Stimulated activated naive CD4-positive, alpha-beta T cell (primary cell): ENCODE measurements around the gene OR10S1.
"Not testable (repeated sequence)": the region's sequence is repeated elsewhere in the genome, so short reads cannot be mapped to it uniquely, and the experiment has no call there.

Source experiments
- DNase-seq, 6 experiments: peaks; one replicate each; lab custom pipeline; 2025; lab: John Stamatoyannopoulos, UW

Gene OR10S1, protein sequence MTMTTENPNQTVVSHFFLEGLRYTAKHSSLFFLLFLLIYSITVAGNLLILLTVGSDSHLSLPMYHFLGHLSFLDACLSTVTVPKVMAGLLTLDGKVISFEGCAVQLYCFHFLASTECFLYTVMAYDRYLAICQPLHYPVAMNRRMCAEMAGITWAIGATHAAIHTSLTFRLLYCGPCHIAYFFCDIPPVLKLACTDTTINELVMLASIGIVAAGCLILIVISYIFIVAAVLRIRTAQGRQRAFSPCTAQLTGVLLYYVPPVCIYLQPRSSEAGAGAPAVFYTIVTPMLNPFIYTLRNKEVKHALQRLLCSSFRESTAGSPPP

DNA sequence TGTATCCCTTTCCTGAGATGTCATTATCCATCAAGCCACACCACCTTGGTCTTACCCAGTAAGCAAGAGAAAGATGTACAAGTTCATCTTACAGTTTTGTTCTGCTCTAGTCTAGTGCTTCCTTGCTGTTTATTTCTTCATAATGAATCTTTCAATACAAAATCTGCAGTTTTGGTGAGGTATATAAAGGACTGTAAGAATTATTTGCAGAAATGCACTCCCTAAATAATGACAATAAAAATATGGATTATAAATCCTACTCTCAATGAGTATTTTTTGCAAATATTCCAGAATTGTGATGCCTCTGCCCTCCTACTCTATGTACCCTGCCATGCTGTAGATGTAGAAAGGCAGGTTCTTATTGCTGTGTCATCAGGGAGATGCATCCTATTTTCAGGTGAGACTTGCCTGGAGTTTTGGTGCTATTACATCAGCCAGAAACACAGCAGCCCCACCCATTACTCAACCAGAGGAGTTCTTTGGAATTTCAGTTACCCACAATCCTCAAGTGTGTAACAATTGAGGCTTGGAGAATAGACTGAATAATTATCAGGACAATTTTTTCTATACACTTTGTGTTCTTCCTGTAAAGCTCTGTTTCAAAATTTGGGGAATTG, at the start of gene OR10S1:
TSS of gene OR10S1 (minus strand) at position 51 of the 617 bp plus-strand sequence. CDS start 117 bp downstream, outside the sequence.
- no peak for DNase-seq

DNA sequence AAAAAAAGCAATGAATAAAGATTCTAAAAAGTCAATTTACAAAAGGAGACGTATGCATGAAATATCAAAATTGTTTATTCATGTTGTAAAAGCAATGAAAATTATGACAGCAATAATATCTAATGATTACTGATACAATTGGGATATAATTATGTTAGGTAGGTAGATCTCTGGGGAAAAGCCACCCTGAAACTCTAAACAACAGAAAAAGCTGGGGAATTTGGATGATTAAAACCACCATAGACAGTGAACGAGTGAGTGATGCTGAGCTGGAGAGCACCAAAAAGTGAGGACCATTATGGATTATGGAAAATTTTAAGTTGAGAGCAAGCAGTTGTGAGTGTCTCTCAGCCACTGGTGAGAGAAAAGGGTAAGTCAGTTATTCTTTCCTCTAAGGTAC, 48.9 kb upstream of the OR10S1 start, which contains the start of gene OR10G8:
TSS of gene OR10G8 (plus strand) at position 301 of the 400 bp plus-strand sequence. CDS start 2,825 bp downstream, outside the sequence.
- no peak for DNase-seq

DNA sequence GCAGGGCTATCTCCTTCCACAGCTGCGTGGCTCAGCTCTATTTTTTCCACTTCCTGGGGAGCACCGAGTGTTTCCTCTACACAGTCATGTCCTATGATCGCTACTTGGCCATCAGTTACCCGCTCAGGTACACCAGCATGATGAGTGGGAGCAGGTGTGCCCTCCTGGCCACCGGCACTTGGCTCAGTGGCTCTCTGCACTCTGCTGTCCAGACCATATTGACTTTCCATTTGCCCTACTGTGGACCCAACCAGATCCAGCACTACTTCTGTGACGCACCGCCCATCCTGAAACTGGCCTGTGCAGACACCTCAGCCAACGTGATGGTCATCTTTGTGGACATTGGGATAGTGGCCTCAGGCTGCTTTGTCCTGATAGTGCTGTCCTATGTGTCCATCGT, 38.3 kb upstream of the OR10S1 start:
- not testable (repeated sequence) for DNase-seq

DNA sequence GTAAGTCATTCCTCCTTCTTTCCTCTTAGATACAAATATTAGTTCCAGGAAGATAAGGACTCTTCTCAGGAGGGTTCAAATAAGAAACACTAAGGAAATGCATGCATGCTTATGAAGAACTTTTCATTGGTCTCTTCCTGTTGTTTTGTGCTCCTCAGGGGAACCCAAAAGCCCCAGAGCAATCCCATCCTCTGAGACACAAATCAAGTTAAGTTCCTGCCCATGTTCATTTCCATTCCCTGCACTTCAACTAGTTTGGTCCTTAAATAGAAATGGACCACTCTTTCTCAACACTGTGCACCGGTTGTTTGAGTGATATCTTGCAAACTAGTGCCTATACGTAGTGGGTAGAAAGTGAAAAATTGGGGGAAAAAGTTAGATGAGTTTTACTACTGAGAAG, 35.1 kb upstream of the OR10S1 start, which contains the start of gene OR10G4:
TSS of gene OR10G4 (plus strand) at position 301 of the 400 bp plus-strand sequence. CDS start 2,578 bp downstream, outside the sequence.
- no peak for DNase-seq

DNA sequence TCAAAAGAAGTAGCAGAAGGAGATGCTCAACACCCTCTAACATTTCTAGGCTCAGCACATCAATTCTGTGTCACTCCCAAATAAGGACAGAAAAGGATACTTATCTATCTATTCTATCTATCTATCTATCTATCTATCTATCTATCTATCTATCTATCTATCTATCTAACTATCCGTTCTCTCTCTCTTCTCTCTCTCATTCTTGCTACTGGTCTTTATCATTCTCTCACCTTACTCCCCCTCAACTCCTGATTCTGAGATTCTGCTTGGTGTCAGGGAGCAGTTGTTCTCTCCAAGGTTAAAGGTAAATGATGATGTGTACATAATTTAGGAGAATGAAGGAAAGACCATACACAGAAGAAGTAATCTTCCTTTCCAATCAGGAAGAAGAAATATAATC, 17.5 kb upstream of the OR10S1 start, which contains the start of gene OR10G6:
TSS of gene OR10G6 (minus strand) at position 43 of the 400 bp plus-strand sequence. CDS start at position 43, 0 bp downstream.
- no peak for DNase-seq

DNA sequence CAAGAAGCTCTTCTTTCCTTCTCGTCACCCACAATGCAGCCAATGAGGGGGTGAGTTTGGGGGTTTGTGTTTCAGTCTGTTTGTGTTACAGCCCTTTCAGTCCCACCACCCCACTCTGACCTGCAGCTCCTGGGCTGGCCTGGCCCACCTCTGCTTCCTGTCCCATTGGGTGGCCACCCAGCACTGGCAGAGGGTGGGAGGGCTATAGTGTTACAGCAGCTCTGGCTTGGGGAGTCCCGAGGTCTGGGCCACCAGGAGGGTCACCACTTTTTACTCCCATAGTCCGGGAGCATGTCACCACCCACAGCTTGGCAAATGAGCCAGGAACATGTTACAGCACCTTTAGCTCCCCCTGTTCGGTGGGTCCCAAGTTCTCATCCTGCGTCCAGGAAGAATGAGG, 1.7 kb upstream of the OR10S1 start:
- DNase-seq = no peak

DNA sequence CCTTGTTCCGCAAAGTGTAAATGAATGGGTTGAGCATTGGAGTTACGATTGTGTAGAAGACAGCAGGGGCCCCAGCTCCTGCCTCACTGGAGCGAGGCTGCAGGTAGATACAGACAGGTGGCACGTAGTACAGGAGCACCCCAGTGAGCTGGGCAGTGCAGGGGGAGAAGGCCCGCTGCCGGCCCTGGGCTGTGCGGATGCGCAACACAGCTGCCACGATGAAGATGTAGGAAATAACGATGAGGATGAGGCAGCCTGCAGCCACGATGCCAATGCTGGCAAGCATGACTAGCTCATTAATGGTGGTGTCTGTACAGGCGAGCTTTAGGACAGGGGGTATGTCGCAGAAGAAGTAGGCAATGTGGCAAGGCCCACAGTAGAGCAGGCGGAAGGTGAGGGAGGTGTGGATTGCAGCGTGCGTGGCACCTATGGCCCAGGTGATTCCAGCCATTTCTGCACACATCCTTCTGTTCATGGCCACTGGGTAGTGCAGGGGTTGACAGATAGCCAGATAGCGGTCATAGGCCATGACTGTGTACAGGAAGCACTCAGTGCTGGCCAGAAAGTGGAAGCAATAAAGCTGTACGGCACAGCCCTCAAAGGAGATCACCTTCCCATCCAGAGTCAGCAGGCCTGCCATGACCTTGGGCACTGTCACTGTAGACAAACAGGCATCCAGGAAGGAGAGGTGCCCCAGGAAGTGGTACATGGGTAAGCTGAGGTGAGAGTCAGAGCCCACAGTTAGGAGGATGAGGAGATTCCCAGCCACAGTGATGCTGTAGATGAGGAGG, 616 bp downstream of the OR10S1 start:
- DNase-seq = no peak

DNA sequence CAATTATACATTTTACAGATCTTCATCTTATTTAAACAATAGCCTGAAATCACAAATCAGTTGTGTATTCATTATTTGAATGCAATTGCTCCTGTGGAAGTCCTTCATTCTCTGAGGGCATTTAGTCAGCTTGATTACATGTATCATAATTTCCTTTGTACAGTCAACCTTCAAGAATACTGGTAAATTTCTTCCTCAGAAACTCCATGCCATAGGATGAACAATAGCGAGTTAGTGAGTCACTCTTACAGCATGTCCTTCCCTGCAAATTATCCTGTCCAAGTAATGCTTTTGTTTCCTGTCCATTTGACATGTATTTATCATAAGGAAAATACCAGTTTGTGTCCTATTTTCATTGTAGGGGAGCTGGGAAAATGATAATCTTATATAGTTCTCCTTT, 3.8 kb downstream of the OR10S1 start:
- DNase-seq = no peak

DNA sequence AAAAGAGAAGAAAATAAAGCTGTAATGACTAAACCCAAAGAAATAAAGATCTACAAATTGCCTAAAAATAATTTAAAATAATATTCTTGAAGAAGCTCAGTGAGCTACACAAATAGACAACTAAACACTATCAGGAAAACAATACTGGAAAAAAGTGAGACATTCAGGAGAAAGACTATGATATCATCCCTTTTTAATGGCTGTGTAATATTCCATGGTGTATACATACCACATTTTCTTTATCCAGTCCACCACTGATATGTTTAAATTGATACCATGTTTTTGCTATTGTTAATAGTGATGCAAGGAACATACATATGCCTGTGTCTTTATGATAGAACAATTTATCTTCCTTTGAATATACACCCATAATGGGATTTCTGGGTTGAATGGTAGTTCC, 20.8 kb downstream of the OR10S1 start:
- DNase-seq = no peak

DNA sequence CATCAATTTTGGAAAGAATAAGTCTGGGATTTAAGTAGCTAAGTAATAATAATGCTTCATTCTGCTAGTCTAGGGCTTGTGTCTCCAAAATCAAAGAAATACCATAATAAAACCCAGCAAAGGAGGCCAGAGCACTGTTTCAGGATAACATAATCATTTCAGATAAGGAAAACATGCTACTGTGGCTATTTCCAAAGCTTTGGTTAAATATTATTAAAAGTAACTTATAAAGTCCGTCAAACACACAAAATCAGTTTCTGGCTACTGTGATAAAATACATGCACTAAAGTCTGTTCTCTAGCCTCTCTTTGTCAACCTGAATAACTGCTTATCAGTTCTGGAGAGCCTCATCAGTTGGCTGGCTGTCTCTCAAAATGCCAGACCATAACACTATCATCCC, 32.4 kb downstream of the OR10S1 start:
- DNase-seq = no peak

DNA sequence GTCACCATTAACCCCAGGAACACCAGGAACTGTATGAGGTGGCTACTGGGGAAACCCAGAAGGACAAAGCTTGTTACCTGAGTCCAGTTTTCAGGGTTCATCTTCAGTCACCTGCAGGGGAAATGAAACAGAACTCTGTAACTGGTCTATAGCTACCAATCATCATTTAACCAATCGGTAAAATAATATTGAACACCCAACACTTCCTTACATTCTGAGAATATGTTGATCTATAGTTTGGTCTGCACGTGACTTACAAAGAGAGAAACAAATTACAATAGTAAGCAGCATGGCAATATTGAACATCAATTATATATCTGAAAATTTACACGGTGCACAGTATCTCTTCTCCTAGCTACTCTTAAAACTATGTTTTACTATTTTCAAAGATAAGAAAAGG, 33.8 kb downstream of the OR10S1 start, which contains the start of gene OR6T1:
TSS of gene OR6T1 (minus strand) at position 101 of the 400 bp plus-strand sequence. CDS start at position 101, 0 bp downstream.
- no peak for DNase-seq

DNA sequence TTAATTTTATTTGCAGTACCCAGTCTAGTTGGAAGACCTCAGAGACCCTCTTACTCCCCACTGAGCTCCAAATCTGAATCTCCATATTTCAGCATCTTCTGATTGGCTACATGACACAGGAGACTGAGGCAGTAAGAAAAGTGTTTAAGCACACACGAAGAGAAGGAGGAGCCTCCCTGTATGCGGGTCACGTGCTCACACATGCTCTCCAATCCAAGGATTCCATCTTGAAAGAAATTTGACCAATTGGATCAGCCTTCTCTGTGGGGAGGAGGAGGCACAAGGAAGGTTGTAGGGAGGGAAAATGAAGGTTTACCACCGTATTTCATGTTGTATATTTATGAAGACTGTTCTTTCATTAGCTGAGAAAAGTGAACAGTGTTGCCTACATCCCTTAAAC, 35.2 kb downstream of the OR10S1 start:
- DNase-seq = no peak

DNA sequence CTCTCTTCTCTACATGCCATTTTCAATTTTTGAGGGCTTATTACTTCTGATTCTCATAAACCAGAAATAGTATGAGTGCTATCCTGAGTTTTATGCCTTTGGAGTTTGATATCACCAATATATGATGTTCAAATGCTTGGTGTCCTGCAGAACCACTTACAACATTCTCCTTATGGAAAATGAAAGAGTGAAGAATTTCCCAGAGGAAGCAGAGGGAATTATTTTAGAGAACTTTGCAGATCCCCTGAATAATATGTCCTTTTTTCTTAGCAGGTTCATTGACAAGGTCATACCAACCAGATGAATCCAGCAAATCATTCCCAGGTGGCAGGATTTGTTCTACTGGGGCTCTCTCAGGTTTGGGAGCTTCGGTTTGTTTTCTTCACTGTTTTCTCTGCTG, 38.3 kb downstream of the OR10S1 start, which contains the start of gene OR4D5:
TSS of gene OR4D5 (plus strand) at position 301 of the 400 bp plus-strand sequence. CDS start at position 301, 0 bp downstream.
- DNase-seq = no peak
